ENCODE measurements around the gene SNX33.

SNX33 gene

DNA sequence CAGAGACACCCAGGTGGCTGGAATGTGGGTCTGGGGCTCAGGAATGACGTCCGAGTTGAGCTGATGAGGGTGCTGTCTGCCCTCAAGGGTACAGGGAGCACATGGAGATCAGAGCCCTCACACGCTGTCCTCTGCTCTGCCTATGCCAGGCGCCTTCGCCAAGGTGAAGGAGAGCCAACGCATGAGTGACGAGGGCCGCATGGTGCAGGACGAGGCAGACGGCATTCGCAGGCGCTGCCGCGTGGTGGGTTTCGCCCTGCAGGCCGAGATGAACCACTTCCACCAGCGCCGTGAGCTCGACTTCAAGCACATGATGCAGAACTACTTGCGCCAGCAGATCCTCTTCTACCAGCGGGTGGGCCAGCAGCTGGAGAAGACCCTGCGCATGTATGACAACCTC lies 9.1 kb downstream of the SNX33 start:
- no peak overlapping the region for H3K4me3 Mint-ChIP-seq
- no peaks in the 10 kb centered on the region for H3K27me3 Mint-ChIP-seq (ENCODE audit: low read depth)
- no peak for TF ChIP-seq CTCF (IDR thresholded peaks at IDR 0.05; ENCODE audit: unreplicated experiment in 3 of 3)
- no peak overlapping the region for H3K27ac Mint-ChIP-seq
- peaks cover 26% of the 10 kb centered on the region for H3K36me3 Mint-ChIP-seq (ENCODE audit: low read depth)
- H3K9me3 Mint-ChIP-seq, result no peaks in the 10 kb centered on the region
- H3K4me1 Mint-ChIP-seq, result peaks cover 30% of the 10 kb centered on the region

DNA sequence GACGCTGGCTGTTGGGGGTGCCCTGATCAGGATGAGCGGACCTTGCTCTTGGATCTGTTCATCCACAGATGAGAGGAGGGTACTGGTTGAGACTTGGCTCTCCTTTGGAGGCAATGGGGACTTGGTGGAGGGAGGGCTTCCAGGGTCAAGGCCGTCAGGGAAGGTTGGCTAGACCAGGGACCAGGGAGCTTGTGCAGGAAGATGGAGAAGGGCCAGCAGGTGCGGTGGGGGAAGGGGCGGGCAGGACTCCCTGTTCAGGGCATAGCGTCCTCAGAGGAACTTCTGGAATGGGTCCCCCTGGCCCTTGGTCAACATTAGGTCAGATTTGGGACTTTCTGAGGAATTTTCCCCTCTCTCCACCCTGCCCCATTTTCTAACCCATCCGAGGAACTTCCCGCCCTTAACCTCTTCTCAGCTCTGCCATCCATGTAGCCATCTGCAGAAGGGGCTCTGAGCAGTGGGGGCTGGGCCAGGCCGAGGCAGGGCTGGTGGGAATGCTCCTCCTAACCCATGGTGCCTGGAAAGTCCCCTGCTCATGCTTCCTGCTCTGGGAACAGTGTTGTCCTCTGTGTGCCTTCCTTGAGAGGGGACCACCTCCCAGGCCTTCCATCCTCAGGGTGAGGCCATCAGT lies 11.5 kb downstream of the SNX33 start:
- peaks cover 14% of the 10 kb centered on the region for H3K4me1 Mint-ChIP-seq
- H3K27ac Mint-ChIP-seq, result no peak overlapping the region
- H3K9me3 Mint-ChIP-seq, result no peaks in the 10 kb centered on the region
- no peak for TF ChIP-seq CTCF (IDR thresholded peaks at IDR 0.05; ENCODE audit: unreplicated experiment in 3 of 3)
- peaks cover 26% of the 10 kb centered on the region for H3K36me3 Mint-ChIP-seq (ENCODE audit: low read depth)
- no peak overlapping the region for H3K4me3 Mint-ChIP-seq
- no peaks in the 10 kb centered on the region for H3K27me3 Mint-ChIP-seq (ENCODE audit: low read depth)

DNA sequence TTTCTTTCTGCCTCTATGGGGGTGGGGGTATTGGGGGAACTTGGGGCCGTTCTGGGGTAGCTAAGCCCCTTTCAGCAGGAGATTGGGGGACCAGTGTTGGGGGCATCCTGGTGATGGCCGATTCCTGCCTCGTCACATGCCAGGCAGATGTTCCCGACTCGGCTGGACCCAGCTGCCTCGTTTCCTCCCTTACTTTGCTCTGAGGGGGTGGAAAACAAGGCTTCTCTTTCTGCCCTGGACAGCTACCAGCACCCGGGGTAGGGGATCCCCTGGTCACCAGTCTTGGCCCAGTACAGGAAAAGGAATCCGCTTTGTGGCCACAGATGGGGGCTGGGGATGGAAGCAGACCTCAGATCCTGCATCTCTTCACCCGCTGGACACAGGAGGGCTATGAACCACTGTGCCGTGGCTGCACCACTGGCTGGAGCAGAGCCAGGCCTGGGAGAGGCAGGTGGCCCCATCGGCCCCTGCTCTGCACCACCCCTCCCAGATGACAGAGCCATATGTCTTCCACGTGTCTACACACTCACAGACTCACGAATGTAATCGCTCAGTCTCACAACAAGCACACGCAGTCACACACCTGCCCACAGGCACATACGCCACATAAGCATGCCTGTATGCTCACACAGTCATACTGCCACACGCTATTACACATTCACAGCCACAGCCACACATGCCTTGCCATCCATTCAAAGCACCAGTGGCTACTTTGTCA lies 12.4 kb downstream of the SNX33 start:
- no peaks in the 10 kb centered on the region for H3K27me3 Mint-ChIP-seq (ENCODE audit: low read depth)

DNA sequence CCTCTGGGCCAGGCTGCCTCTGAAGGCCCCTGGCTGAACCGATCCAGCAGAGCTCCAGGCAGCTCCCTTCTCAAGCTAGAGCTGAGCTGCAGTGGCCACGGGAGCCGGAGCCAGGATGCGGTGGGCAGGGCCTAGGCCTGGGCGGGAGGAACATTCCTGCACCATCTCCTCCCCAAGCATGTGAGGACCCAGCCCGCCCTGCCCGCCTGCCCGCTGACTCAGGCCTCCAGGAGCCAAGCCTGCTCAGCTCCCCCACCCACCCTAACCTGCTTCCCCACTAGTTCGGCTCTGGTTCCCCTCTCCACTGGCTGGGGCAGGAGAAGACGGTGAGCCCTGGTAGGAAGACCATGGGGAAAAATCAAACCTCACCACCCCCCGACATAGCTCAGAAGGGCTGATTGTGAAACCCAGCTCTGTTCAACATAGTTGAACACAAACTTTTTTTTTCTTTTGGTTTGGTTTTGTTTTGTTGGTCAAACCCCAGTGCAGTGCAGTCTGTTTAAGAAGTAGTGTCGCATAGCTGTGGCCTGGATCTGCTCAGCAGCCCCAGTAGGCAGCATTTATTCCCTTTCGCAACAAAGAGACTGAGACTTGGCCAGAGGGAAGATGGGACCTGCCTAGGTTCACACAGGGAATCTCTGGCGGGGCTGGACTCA lies 13.5 kb downstream of the SNX33 start:
- peak overlapping the region; percentile 72 to 87 (median 76) for H3K27ac Mint-ChIP-seq
- H3K4me3 Mint-ChIP-seq, result no peak overlapping the region
- TF ChIP-seq CTCF (IDR thresholded peaks at IDR 0.05; ENCODE audit: unreplicated experiment in 3 of 3), result no peak
- peaks cover 14% of the 10 kb centered on the region for H3K4me1 Mint-ChIP-seq
- peaks cover 27% of the 10 kb centered on the region for H3K36me3 Mint-ChIP-seq (ENCODE audit: low read depth)
- no peaks in the 10 kb centered on the region for H3K27me3 Mint-ChIP-seq (ENCODE audit: low read depth)
- H3K9me3 Mint-ChIP-seq, result no peaks in the 10 kb centered on the region

More for the DNA sequence above, 12.4 kb downstream of the SNX33 start:
- Mint-ChIP-seq H3K27ac (peak overlapping the region; percentile 7 to 46 (median 17)), H3K4me1 (peaks cover 14% of the 10 kb centered on the region), H3K9me3 (no peaks in the 10 kb centered on the region), H3K36me3 (ENCODE audit: low read depth) (peaks cover 26% of the 10 kb centered on the region), H3K4me3 (no peak overlapping the region)
- no peak for TF ChIP-seq CTCF (IDR thresholded peaks at IDR 0.05; ENCODE audit: unreplicated experiment in 3 of 3)

- Mint-ChIP-seq H3K4me3 (no peak overlapping the region), H3K36me3 (ENCODE audit: low read depth) (peaks cover 22% of the 10 kb centered on the region), H3K4me1 (peaks cover 18% of the 10 kb centered on the region), H3K9me3 (no peaks in the 10 kb centered on the region), H3K27me3 (ENCODE audit: low read depth) (peaks cover 4% of the 10 kb centered on the region), H3K27ac (peak overlapping the region; percentile 72 to 87 (median 76))
- TF ChIP-seq CTCF (IDR thresholded peaks at IDR 0.05; ENCODE audit: unreplicated experiment in 3 of 3), result no peak
Measured at GRCh38 chr15:75661756-75662140, 14.0 kb downstream of the SNX33 start.

All from nephron (organoid).